OCI-LY3 (cell line): Measurements from ENCODE around the gene KCNMA1.

ENCODE experiments used
- EZH2phosphoT487 ChIP-seq: fragments of 200-600 bp; shearing (Covaris generic); IDR thresholded peaks from 2 replicates; pipeline ENCODE4 v1.6.1; 2018; ENCODE audit warnings: antibody characterized with exemption, mixed run types, low read depth
- TF ChIP-seq, protein P1 (sequence below): fragments of 200-600, 300-600 bp; sonication (generic); IDR thresholded peaks from 2 replicates; pipeline ENCODE4 v1.5.1; 2014; ENCODE audit warnings: antibody characterized with exemption, low read length, low read depth

GRCh38 chr10:77611221-77611620, 26.4 kb downstream of the KCNMA1 start:
- TF ChIP-seq, protein P1, sequence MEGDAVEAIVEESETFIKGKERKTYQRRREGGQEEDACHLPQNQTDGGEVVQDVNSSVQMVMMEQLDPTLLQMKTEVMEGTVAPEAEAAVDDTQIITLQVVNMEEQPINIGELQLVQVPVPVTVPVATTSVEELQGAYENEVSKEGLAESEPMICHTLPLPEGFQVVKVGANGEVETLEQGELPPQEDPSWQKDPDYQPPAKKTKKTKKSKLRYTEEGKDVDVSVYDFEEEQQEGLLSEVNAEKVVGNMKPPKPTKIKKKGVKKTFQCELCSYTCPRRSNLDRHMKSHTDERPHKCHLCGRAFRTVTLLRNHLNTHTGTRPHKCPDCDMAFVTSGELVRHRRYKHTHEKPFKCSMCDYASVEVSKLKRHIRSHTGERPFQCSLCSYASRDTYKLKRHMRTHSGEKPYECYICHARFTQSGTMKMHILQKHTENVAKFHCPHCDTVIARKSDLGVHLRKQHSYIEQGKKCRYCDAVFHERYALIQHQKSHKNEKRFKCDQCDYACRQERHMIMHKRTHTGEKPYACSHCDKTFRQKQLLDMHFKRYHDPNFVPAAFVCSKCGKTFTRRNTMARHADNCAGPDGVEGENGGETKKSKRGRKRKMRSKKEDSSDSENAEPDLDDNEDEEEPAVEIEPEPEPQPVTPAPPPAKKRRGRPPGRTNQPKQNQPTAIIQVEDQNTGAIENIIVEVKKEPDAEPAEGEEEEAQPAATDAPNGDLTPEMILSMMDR = no peak
- no peak for TF ChIP-seq EZH2phosphoT487
